HL-60/S4 treated with retinoic acid at 250 ng/mL for 4 days and 3 days (cell line): ENCODE measurements around the gene TLL2.

ENCODE experiments used
- in situ Hi-C: fragments of 300-500 bp; cut with MboI; formaldehyde crosslinking; loops from 2 replicates; pipeline ENCODE4 v1.7.0; 2022; ENCODE audit warnings: low sequenced_read_pairs

Gene TLL2

GRCh38 chr10:96401036-96401435, 112.7 kb downstream of the TLL2 start:
- in situ Hi-C loops: loop anchor here (5.0 kb wide), 1 partner anchor 1296 kb away; no protein-coding TSS in a partner anchor

GRCh38 chr10:96400465-96400864, 113.3 kb downstream of the TLL2 start:
- in situ Hi-C loops: loop anchor here (5.0 kb wide), 1 partner anchor 1297 kb away; no protein-coding TSS in a partner anchor

- in situ Hi-C loops: no loop called here
Observed at GRCh38 chr10:96397902-96398301, 115.8 kb downstream of the TLL2 start.

- in situ Hi-C loops: no loop called here
Observed at GRCh38 chr10:96395931-96396877, 117.5 kb downstream of the TLL2 start.

- in situ Hi-C loops: no loop called here
Observed at GRCh38 chr10:96390460-96390864, 123.3 kb downstream of the TLL2 start.

GRCh38 chr10:96389785-96390184, 123.9 kb downstream of the TLL2 start:
- in situ Hi-C loops: no loop called here

- in situ Hi-C loops: no loop called here
Observed at GRCh38 chr10:96387601-96388000, 126.1 kb downstream of the TLL2 start.

- in situ Hi-C loops: no loop called here
Observed at GRCh38 chr10:96387161-96387560, 126.6 kb downstream of the TLL2 start.

- in situ Hi-C loops: no loop called here
Observed at GRCh38 chr10:96384506-96384905, 129.2 kb downstream of the TLL2 start.

GRCh38 chr10:96380821-96381220, 132.9 kb downstream of the TLL2 start:
- in situ Hi-C loops: no loop called here

GRCh38 chr10:96379758-96380157, 134.0 kb downstream of the TLL2 start:
- in situ Hi-C loops: no loop called here

- in situ Hi-C loops: no loop called here
Observed at GRCh38 chr10:96378741-96379140, 135.0 kb downstream of the TLL2 start.

GRCh38 chr10:96377816-96378294, 135.9 kb downstream of the TLL2 start:
- in situ Hi-C loops: no loop called here

GRCh38 chr10:96376483-96376882, 137.2 kb downstream of the TLL2 start:
- in situ Hi-C loops: no loop called here

GRCh38 chr10:96374985-96375830, 138.5 kb downstream of the TLL2 start:
- in situ Hi-C loops: no loop called here

- in situ Hi-C loops: no loop called here
Observed at GRCh38 chr10:96374639-96374984, 139.1 kb downstream of the TLL2 start.

GRCh38 chr10:96374004-96374403, 139.7 kb downstream of the TLL2 start:
- in situ Hi-C loops: no loop called here

- in situ Hi-C loops: no loop called here
Observed at GRCh38 chr10:96371356-96371755, 142.4 kb downstream of the TLL2 start.

- in situ Hi-C loops: no loop called here
Observed at GRCh38 chr10:96370584-96371157, 143.1 kb downstream of the TLL2 start.

- in situ Hi-C loops: no loop called here
Observed at GRCh38 chr10:96369890-96370583, 143.7 kb downstream of the TLL2 start.

- in situ Hi-C loops: no loop called here
Observed at GRCh38 chr10:96368971-96369370, 144.8 kb downstream of the TLL2 start.
